Activated CD4-positive, alpha-beta memory T cell treated with anti-CD3 and anti-CD28 coated beads, Interleukin-2, amount 10 ng/mL, durations not matched to agents 7 days and 5 days (primary cell): Measurements from ENCODE around the gene TMEM165. TPM values are rescaled to one million over a fixed set of nuclear protein-coding genes. Genes with fewer than 3 reads are reported as not detected.
A peak's percentile ranks its signal among the peaks of the same experiment; 100 is the strongest.
"Not testable (repeated sequence)": the region's sequence is repeated elsewhere in the genome, so short reads cannot be mapped to it uniquely, and the experiment has no call there.

Experiments used
- CTCF ChIA-PET: fragments of 350-600 bp; sonication (Branson Sonifier 250); formaldehyde crosslinking; loops from one replicate; lab custom pipeline; 2021; ENCODE audit warnings: antibody characterized with exemption, inconsistent platforms; lab: Charles Lee
- POLR2A ChIA-PET: fragments of 350-600 bp; sonication (Branson Sonifier 250); formaldehyde crosslinking; loops from one replicate; lab custom pipeline; 2021; ENCODE audit warnings: antibody characterized with exemption; lab: Charles Lee
- DNase-seq: peaks from one replicate; pipeline ENCODE4 v3.0.0-alpha.2; 2020
- H3K27ac Mint-ChIP-seq: one replicate; pipeline ENCODE4 v1.8.0; 2021; ENCODE audit warnings: mild to moderate bottlenecking, mixed read lengths
- H3K27me3 Mint-ChIP-seq: one replicate; pipeline ENCODE4 v1.8.0; 2021; ENCODE audit warnings: mixed read lengths
- H3K36me3 Mint-ChIP-seq: one replicate; pipeline ENCODE4 v1.8.0; 2021; ENCODE audit warnings: low read depth, mixed read lengths
- H3K4me1 Mint-ChIP-seq: one replicate; pipeline ENCODE4 v1.8.0; 2021; ENCODE audit warnings: mixed read lengths
- H3K4me3 Mint-ChIP-seq: one replicate; pipeline ENCODE4 v1.8.0; 2021; ENCODE audit warnings: mild to moderate bottlenecking, mixed read lengths
- H3K9me3 Mint-ChIP-seq: one replicate; pipeline ENCODE4 v1.8.0; 2021; ENCODE audit warnings: mixed read lengths
- total RNA-seq, 2 experiments: library from RNA; stranded (reverse); gene quantifications; one replicate each; pipeline ENCODE4 v1.2.3, GENCODE V29; 2021

TMEM165 gene
- total RNA-seq: 10 to 100 TPM; 68.2 to 70.1 TPM

- Mint-ChIP-seq H3K27ac (peak within 1 kb of the TSS; percentile 90), H3K9me3 (no peaks in the 10 kb centered on the region), H3K27me3 (no peaks in the 10 kb centered on the region), H3K36me3 (peaks cover 29% of the 10 kb centered on the region), H3K4me1 (peaks cover 44% of the 10 kb centered on the region), H3K4me3 (peak within 1 kb of the TSS; percentile 90)
- ChIA-PET CTCF (interaction anchor here (0.9 to 4.1 kb wide), 12 partner anchors 10 to 553 kb away, joined by 3 to 56 read pairs (median 3); partner anchors contain the start of genes CEP135 and SRD5A3), POLR2A (interaction anchor here (0.7 to 2.7 kb wide), 16 partner anchors 9 to 1582 kb away, joined by 3 to 21 read pairs (median 4); partner anchors contain the start of genes CEP135, NOA1, POLR2B and SRD5A3)
- DNase-seq: peak; percentile 93
These were observed at the start of gene TMEM165 for GRCh38 chr4:55395529-55396307. TMEM165 (plus strand) TSS chr4:55395957; CDS start chr4:55396190, 233 bp downstream.

DNA sequence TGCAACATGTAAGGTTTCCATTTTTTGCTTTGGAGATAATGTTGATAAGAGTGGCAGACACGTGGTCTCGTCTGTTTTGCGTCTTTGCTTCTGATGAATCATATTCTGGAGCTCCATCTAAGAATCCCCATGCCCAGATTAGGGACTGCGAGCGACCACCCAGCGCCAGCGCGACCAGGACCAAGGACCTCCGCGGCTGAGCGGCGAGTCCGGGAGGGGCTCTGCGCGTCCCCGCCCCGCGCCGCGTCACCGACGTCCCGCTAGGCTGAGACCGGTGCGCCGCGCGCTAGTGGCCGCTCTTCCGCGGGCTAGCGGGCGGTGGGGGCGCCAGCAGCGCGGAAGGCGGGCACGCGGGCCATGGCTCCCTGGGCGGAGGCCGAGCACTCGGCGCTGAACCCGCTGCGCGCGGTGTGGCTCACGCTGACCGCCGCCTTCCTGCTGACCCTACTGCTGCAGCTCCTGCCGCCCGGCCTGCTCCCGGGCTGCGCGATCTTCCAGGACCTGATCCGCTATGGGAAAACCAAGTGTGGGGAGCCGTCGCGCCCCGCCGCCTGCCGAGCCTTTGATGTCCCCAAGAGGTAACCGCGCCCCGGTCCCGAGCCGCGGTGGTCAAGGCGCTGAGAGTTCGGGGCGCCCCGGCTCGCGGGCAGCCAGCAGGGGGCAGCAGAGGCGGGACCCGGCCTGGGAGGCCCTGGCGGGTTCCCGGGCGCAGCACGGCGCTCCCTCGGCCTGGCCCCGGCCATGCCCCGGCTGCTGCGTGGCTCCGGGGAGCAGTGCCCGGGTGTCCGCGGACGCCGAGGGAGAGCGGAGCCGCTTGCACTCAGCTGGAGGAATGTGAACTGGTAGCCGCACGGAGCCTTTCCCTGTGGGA is 49.5 kb upstream of the TMEM165 start, which contains the start of gene SRD5A3:
Gene SRD5A3, plus strand, starts transcription at position 263 of the 871 bp plus-strand sequence. Its CDS starts 95 bp downstream, at position 358.
- peak within 1 kb of the TSS; percentile 79 for H3K4me3 Mint-ChIP-seq
- H3K9me3 Mint-ChIP-seq: no peaks in the 10 kb centered on the region
- H3K27ac Mint-ChIP-seq: peak within 1 kb of the TSS; percentile 65
- H3K27me3 Mint-ChIP-seq: no peaks in the 10 kb centered on the region
- no peaks in the 10 kb centered on the region for H3K36me3 Mint-ChIP-seq
- POLR2A ChIA-PET: interaction anchor here (0.7 to 2.3 kb wide), 12 partner anchors 9 to 603 kb away, joined by 3 to 21 read pairs (median 4); partner anchors contain the start of genes CEP135 and TMEM165
- peaks cover 25% of the 10 kb centered on the region for H3K4me1 Mint-ChIP-seq
- CTCF ChIA-PET: interaction anchor here (0.7 to 3.2 kb wide), 43 partner anchors 9 to 1631 kb away, joined by 3 to 56 read pairs (median 4); partner anchors contain the start of genes CEP135, CLOCK, NMU and NOA1
- DNase-seq: peak; percentile 80

DNA sequence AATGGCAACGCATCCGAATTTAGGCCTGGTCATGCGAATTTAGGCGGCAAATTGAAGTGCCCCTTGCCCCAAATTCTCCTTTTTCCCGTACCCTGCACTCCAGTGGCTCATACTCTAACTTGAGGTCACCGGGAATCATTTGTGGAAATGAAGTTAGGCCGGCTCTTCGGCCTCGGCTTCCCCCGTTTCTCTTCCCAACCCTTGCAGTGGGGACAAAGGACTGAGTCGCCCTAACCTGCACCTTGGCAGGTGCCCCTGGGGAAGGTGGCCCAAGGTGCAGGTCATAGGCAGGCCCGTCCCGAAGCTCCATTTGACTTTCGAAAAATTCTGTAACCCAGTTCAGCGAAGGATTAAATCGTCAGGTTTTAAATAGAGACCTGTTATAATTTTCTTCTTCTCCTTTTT is 48.9 kb upstream of the TMEM165 start:
- H3K4me3 Mint-ChIP-seq: peak overlapping the region; percentile 79
- POLR2A ChIA-PET: interaction anchor here (1.5 to 2.3 kb wide), 4 partner anchors 49 to 89 kb away, joined by 4 to 21 read pairs (median 6); partner anchors contain the start of gene TMEM165
- peaks cover 4% of the 10 kb centered on the region for H3K36me3 Mint-ChIP-seq
- no peaks in the 10 kb centered on the region for H3K27me3 Mint-ChIP-seq
- H3K4me1 Mint-ChIP-seq: peaks cover 25% of the 10 kb centered on the region
- CTCF ChIA-PET: interaction anchor here (0.6 to 3.2 kb wide), 10 partner anchors 9 to 199 kb away, joined by 3 to 56 read pairs (median 11); partner anchors contain the start of genes CLOCK and TMEM165
- H3K9me3 Mint-ChIP-seq: no peaks in the 10 kb centered on the region
- H3K27ac Mint-ChIP-seq: peak overlapping the region; percentile 60
- no peak for DNase-seq

DNA sequence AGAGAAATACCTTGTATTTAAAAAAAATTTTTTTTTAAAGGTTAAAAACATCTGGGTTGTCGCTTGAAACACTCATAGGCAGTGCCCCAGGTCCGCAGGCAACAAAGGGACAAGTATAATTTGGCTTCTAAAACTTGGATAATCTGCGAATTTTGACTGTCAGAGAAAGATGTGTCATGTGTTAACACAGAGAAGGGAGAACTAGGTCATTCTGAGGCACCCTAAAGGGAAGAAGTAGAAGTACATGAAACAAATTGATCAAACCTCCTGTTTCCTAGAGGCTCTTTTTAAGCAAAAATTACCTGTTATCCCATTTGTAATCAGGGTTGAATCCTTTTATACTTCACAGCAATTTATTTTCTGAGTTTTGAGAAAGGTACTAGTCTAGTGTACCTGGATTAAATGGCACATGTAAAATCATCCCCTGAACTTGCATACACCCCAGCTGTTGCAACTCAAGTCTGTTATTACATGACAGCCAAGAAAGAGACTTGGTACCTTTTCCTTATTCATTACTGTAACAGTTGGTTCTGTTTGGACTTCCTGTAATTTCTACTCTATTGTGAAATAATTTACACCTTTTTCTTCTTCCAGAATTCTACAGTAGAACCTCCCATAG is 48.0 kb upstream of the TMEM165 start:
- Mint-ChIP-seq H3K27ac (no peak overlapping the region), H3K4me1 (peaks cover 25% of the 10 kb centered on the region), H3K4me3 (peak overlapping the region; percentile 79), H3K9me3 (peaks cover 3% of the 10 kb centered on the region), H3K27me3 (no peaks in the 10 kb centered on the region), H3K36me3 (peaks cover 13% of the 10 kb centered on the region)
- ChIA-PET CTCF (interaction anchor here (0.6 to 3.2 kb wide), 5 partner anchors 8 to 198 kb away, joined by 3 to 56 read pairs (median 17); partner anchors contain the start of genes CLOCK and TMEM165), POLR2A (no interaction called here)
- no peak for DNase-seq

GRCh38 chr4:55348466-55348865 is 47.3 kb upstream of the TMEM165 start:
- peaks cover 6% of the 10 kb centered on the region for H3K9me3 Mint-ChIP-seq
- no peak overlapping the region for H3K4me3 Mint-ChIP-seq
- H3K4me1 Mint-ChIP-seq: peaks cover 25% of the 10 kb centered on the region
- no peak overlapping the region for H3K27ac Mint-ChIP-seq
- peaks cover 20% of the 10 kb centered on the region for H3K36me3 Mint-ChIP-seq
- CTCF ChIA-PET: no interaction called here
- DNase-seq: no peak
- POLR2A ChIA-PET: no interaction called here
- H3K27me3 Mint-ChIP-seq: no peaks in the 10 kb centered on the region

- POLR2A ChIA-PET, H3K27me3 Mint-ChIP-seq, H3K9me3 Mint-ChIP-seq, H3K27ac Mint-ChIP-seq, DNase-seq, H3K4me3 Mint-ChIP-seq, CTCF ChIA-PET: not testable (repeated sequence)
- Mint-ChIP-seq H3K4me1 (peaks cover 18% of the 10 kb centered on the region), H3K36me3 (peaks cover 28% of the 10 kb centered on the region)
These were observed 44.9 kb upstream of the TMEM165 start for GRCh38 chr4:55350870-55351269.

- no peak overlapping the region for H3K4me3 Mint-ChIP-seq
- DNase-seq: no peak
- peaks cover 17% of the 10 kb centered on the region for H3K4me1 Mint-ChIP-seq
- peaks cover 28% of the 10 kb centered on the region for H3K36me3 Mint-ChIP-seq
- H3K9me3 Mint-ChIP-seq: peaks cover 6% of the 10 kb centered on the region
- ChIA-PET CTCF (no interaction called here), POLR2A (no interaction called here)
- no peak overlapping the region for H3K27ac Mint-ChIP-seq
- H3K27me3 Mint-ChIP-seq: no peaks in the 10 kb centered on the region
These were observed 43.9 kb upstream of the TMEM165 start for GRCh38 chr4:55351824-55352223.

DNA sequence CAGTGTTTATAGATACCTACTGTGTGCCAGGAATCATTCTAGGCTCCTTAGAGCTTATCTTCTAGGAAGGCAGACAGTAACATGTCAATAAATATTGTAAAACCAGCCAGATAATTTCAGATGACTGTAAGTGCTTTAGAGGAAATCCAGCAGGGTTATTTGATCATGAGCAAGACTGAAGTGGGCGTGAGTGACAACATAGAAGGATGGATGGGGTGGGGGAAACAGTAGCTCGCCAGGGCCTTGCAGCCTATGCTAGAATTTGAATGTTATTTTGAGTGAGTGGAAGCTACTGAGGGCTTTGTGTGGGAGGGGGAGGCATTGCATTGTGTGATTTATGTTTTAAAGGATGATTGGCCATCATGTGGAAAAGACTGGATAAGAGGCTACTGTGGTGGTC is 43.0 kb upstream of the TMEM165 start:
- peaks cover 28% of the 10 kb centered on the region for H3K36me3 Mint-ChIP-seq
- H3K4me1 Mint-ChIP-seq: peaks cover 8% of the 10 kb centered on the region
- DNase-seq: no peak
- no peak overlapping the region for H3K4me3 Mint-ChIP-seq
- ChIA-PET CTCF (interaction anchor here (0.6 to 1.5 kb wide), 3 partner anchors 9 to 66 kb away, joined by 3 read pairs; no protein-coding TSS in a partner anchor), POLR2A (interaction anchor here (1.0 kb wide), 1 partner anchor 44 kb away, joined by 3 read pairs; no protein-coding TSS in a partner anchor)
- H3K9me3 Mint-ChIP-seq: peaks cover 6% of the 10 kb centered on the region
- no peaks in the 10 kb centered on the region for H3K27me3 Mint-ChIP-seq
- H3K27ac Mint-ChIP-seq: no peak overlapping the region

DNA sequence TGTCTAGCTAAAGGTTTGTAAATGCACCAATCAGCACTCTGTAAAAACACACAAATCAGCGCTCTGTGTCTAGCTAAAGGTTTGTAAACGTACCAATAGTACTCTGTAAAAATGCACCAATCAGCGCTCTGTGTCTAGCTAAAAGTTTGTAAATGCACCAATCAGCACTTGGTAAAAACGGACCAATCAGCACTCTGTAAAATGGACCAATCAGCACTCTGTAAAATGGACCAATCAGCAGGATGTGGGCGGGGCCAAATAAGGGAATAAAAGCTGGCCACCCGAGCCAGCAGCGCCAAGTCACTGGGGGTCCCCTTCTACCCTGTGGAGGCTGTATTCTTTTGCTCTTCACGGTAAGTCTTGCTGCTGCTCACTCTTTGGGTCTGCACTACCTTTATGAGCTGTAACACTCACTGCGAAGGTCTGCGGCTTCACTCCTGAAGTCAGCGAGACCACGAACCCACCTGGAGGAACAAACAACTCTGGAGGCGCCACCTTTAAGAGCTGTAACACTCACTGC is 42.5 kb upstream of the TMEM165 start:
- not testable (repeated sequence) for DNase-seq, H3K9me3 Mint-ChIP-seq, H3K27ac Mint-ChIP-seq, H3K27me3 Mint-ChIP-seq, H3K4me1 Mint-ChIP-seq, H3K4me3 Mint-ChIP-seq
- ChIA-PET POLR2A (interaction anchor here (0.7 to 1.0 kb wide), 2 partner anchors 42 to 44 kb away, joined by 3 read pairs; partner anchors contain the start of gene TMEM165), CTCF (interaction anchor here (0.6 to 1.5 kb wide), 5 partner anchors 9 to 608 kb away, joined by 3 to 4 read pairs (median 3); no protein-coding TSS in a partner anchor)
- peaks cover 28% of the 10 kb centered on the region for H3K36me3 Mint-ChIP-seq

DNA sequence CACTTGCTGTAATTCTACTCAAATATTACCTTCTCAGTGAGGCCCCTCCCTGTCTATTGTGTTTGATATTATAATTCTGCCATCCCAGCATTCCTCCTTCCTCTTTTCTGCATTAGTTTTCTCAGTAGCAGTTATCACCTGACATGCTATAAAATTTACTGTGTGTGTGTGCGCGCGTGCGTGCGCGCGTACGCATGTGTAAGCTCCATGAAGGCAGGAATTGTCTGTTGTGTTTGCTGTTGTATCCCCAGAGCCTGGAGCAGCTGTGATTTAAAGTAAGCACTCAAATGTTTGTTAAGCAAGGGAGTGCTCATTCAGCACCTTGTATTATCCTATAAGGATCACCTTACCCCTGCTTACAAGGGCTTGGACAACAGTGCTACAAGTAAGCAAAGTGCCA is 41.1 kb upstream of the TMEM165 start:
- Mint-ChIP-seq H3K4me3 (no peak overlapping the region), H3K9me3 (peaks cover 6% of the 10 kb centered on the region), H3K27ac (no peak overlapping the region), H3K36me3 (peaks cover 28% of the 10 kb centered on the region), H3K4me1 (peaks cover 15% of the 10 kb centered on the region), H3K27me3 (no peaks in the 10 kb centered on the region)
- ChIA-PET POLR2A (no interaction called here), CTCF (interaction anchor here (0.7 to 3.6 kb wide), 2 partner anchors 8 to 61 kb away, joined by 3 to 20 read pairs; partner anchors contain the start of gene SRD5A3)
- DNase-seq: no peak

GRCh38 chr4:55355555-55355954 is 40.2 kb upstream of the TMEM165 start:
- Mint-ChIP-seq H3K4me1 (peaks cover 15% of the 10 kb centered on the region), H3K4me3 (no peak overlapping the region), H3K36me3 (peaks cover 28% of the 10 kb centered on the region), H3K27ac (no peak overlapping the region), H3K27me3 (no peaks in the 10 kb centered on the region), H3K9me3 (peaks cover 6% of the 10 kb centered on the region)
- ChIA-PET POLR2A (interaction anchor here (0.8 kb wide), 1 partner anchor 10 kb away, joined by 4 read pairs; no protein-coding TSS in a partner anchor), CTCF (interaction anchor here (0.6 to 3.6 kb wide), 4 partner anchors 9 to 511 kb away, joined by 3 to 20 read pairs (median 4); partner anchors contain the start of gene SRD5A3)
- no peak for DNase-seq
